NCI-H82 treated with DMSO at 0.1 percent for 48 hours (cell line): ENCODE results near the gene GNAQ.

Experiments
- DNase-seq: peaks from one replicate; lab custom pipeline; 2025; ENCODE audit not compliant: unreplicated experiment; lab: John Stamatoyannopoulos, UW

Gene GNAQ

DNA sequence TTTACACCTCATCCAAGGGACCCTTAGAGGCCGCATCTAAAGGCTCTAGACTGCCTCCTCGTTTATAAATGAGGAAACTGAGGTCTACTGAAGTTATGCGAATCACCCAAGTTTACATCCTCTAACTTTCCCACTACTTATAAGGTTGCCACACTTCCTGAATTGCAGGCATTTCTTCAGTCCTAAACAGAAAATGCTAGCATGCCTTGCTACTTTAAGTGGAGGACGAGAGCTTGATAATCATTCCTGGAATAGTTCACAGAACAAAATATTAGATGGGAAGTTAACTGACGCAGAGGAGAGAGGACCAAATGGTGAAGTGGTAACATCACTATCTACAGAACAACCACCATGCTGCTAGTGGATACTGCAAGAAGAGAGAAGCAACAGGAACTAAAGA is 85.8 kb downstream of the GNAQ start:
- no peak for DNase-seq

DNA sequence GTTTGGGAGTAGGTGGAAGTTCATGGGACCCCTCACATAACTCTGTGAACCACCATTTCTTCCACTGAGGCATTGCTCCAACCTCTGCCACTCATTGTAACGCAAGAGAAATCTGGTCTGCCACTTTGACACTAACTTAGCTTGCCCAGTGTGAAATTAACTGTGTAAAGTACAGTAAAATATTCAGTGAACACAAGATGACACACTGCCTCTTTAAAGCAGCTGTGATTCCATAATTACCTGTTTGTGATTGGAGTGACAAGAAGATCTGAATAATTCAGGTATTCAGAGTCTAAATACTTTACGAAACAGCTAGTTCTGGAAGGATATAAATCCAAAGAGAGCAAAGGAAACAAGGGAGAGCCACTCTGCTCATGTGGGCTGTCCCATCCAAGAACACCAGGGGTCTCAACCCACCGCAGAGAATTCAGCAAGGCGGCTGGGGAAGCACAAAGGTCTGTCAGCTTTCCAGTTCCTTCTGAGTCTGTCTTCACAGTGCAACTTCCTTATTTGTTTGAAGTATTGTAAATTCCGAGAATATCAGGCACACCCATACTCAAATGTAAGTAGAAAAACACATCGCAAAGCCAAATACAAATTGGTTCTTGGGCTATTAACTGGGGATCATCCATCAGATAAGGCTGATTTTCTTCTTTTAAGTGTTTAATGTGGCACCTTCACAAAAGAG is 86.9 kb downstream of the GNAQ start:
- no peak for DNase-seq

DNA sequence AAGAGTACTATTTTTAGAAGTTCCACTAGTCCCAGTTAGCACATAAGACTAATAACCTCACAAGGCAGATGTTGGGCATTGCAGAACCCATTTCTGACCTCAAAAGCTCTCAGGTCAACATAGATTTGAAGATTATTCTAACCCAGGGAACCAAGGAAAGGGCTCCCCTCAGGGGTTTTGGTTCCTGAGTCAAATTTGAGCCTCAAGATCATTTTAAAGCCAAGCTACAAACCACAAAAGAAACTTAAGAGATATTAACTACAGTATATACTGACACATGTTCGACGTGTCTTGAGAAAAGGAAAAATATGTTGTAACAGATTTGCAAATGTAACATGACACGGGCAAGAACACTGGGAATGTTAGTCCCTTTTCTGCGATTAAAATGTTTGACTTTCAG is 88.6 kb downstream of the GNAQ start:
- no peak for DNase-seq

DNA sequence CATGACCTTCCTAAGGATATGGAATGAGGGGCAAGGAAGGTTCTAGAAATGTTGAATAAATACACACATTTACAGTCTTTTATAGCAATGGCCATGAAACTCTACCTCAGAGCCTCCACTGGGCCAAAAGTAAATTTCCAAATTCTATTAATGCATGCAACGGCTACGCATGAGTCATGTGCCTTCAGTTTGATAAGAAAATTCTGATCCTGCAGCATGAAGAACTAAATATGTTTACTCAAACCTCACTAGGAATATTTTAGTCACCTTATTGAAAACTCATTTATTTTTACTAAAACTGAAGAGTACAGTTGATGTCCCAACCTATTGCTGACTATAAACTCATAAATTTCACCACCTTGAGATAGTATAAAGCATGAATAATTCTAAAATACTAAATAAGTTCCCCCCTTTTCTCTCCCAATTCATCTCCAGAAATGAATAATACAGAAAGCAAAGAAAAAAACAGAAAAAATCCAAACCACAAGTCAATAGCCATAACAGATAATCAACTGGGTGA is 92.4 kb downstream of the GNAQ start:
- no peak for DNase-seq

DNA sequence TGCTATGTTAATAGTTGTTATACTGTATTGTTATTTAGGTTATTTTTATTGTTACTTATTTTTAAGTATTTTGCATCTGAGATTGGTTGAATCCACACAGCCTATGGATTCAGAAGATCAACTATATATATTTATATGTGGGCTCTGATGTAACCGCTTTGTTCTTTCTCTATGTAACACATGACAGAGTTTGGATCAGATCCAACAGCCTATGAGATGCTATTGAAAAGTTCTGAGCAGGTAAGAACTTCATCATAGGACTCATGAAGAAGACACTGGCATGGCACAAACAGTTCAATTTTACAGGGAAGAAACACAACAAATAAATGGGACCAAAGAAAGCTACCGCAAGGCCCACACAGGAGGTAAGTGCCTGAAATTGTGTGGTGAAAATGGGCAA is 93.4 kb downstream of the GNAQ start:
- no peak for DNase-seq

DNA sequence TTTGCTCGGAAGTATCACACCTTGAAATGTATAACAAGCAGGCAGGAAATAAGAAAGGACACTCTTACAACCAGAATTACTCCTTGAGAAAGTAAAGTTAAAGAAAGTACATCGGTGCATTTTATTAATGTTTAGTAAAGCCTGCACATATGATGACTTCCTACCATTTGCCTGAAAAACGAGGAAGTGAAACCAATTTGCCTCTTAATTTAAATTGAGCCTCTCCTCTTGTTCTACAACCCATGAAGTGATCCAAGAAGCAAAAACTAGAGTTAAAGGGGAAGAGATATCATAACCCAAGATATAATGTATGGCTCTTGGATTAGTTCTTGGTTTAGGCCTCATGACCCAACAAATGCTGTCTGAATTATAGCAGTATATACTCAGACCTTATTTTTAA is 95.6 kb downstream of the GNAQ start:
- no peak for DNase-seq

DNA sequence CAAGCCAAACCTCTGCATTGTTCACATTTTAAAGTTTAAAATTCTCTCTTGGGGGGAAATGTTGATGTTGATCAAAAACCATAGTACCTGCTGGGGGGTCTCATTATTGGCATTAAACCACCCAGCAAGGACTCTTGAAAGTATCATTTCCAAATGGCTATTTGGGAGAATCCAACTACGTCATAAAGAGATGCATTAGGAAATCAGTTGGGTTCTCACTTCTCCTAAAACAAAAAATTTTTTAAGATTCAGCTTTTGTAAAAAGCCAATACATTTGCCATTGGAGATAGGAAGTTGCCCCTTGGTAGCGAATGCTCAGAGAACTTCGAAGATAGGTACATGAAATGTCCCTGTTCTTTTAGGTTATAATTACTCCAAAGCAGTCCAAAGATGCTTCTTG is 96.4 kb downstream of the GNAQ start:
- DNase-seq: no peak

DNA sequence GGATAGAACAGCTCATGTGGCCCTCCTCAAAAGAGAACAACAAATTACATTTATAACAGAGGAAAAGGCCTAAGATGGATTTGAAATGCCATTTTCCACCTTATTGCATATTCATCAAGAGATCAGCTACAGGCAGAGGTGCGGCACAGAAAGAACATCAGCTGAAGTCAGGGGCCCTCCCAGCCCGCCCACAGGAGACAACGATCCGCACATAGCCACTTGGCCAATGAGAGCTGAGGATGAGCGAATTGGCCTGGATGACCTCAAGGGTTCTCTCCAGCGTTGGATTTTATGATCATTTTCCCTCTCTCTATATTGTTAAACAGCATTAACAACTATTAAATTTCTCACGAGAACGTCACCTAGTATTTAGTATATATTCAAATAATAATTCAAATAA is 97.6 kb downstream of the GNAQ start:
- no peak for DNase-seq

DNA sequence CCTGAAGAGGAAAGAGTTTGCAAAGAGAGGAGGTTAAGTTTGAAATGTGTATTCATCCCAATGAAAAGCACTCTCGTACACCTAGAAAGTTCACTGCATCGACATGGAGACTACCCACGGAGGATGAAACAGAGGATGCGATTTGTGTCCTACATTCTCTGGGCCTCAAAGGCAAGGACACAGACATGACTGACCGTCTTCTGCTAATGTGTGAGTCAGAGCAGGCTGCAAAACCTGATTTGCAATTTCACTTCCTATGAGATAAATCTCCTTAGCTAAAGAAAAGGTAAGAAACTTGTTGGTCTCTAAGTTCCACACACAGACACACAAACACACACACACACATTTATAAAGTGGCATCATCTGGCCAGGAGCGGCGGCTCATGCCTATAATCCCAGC is 98.6 kb downstream of the GNAQ start:
- no peak for DNase-seq

DNA sequence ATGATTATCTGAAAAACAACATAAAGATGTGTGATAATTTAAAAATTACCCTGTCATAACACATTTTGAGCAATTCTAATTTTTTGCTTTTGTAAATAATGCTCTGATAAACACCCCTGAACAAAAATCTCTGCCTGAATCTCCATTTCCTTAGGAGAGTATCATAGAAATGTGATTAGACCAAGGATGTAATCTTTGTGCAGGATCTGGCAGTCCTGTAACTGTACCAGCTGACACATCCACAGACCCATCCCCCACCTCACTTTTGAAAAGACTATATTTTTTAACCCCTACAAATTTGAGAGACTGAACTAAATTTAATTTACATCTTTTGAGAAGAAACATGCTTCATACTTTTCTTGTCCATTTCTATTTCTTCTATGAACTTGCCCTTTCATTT is 101.7 kb downstream of the GNAQ start:
- no peak for DNase-seq

DNA sequence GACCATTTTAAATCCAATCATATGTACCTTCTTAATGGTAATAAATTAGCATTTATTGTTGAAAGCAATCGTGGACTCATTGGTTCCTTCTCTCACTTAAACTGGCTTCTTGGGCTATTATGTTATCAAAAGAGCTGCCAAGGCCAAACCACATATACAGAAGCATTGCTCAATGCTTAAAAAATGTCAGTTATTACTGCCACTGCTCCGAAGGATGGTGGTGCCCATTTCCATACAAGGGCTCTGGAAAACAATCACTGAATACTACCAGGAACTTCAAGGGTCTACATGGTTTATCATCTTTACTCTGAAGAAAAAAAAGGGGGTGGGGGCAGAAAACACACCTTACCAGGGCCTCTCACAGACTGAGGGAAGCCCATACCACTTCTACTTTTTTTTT is 104.3 kb downstream of the GNAQ start:
- no peak for DNase-seq

DNA sequence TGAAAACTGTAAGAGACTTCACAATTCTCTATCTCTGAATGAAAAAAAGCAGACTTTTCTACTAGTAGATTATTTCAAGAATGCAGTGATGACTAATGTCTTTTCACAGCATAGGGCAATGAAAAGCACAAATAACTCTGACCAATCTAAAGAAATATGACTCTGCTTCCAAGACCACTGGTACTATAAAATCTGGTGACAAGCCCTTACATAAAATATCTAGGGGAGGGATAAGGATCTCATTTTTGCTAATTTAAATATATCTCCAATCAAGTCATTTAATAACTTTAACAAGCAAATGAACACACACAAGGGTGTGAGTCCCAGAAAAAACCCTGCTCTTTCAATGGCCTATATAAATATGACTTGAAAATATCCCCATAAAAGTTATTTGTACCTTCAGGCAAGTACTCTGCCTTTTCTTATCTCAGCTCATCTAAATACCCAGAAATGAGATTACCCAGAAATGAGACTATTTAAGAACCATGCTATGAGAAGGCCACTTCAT is 105.2 kb downstream of the GNAQ start:
- no peak for DNase-seq

DNA sequence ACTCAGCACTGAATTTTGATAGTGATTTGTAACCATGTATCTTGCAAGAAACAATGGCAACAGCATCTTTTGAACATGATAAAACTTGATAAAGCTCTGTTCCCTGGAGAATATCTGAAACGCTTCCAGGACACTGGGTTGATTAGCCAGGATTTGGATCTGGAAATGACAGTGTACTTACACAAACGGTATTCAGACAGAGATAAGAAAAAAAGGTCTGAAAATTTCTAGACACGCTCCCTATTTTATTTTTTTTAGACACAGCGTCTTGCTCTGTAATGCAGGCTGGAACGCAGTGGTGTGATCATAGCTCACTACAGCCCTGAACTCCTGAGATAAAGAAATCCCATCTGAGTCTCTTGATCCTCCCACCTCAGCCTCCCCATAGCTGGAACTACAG is 109.0 kb downstream of the GNAQ start:
- no peak for DNase-seq

DNA sequence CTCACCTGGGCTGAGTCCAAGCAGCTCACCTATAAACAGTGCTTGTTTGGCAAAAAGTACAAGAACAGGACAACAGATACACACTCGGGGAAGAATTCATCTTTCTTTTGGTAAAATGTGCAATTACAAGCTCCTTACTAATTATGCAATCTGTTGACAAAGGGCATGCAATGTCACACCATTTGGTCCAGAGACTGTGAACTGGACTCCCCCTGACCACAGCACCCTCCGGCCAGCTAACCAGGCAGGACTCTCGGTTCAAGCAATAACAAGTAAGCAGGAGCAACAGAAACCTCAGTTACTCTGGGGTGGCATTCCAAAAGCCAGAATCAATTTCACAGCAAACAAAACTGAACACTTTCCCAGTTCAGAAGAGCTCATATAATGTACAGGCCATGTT is 113.8 kb downstream of the GNAQ start:
- no peak for DNase-seq

DNA sequence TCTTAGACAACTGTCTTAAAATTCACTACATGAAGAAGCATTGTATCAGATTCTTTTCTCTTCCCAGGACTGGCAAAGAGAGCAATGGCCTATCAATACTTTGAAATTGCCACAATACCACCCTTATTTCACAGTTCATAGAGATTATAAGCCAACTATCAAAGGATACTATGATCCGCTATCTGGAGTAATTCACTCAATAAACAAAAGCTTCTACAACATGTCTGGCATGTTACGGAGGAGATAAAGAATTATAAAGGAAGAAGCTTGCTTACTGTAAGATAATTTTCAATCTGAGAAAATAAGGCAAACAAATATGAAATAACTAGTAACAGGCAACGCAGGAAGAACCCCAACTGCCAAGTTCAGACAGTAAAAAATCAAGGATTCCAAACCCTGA is 114.8 kb downstream of the GNAQ start:
- DNase-seq: no peak

DNA sequence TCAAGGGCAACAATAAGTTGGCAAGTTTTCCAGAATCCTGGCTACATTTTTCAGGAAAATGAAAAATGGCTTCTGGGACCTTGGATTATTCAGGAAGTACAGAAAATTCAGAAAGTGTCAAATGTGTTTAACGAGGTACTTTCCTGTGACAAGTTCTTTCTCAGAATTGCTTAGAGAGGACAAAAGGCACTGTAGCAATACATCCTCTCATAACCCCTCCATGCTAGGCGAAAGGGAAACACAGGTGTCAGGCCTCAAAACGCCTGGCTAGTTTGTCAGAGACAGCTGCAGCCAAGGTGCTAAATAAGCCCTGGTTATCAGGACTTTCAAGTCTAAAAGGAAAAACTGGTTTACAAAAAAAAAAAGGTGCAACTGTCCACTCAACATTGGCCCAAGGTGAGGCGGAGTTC is 115.2 kb downstream of the GNAQ start:
- DNase-seq: no peak

DNA sequence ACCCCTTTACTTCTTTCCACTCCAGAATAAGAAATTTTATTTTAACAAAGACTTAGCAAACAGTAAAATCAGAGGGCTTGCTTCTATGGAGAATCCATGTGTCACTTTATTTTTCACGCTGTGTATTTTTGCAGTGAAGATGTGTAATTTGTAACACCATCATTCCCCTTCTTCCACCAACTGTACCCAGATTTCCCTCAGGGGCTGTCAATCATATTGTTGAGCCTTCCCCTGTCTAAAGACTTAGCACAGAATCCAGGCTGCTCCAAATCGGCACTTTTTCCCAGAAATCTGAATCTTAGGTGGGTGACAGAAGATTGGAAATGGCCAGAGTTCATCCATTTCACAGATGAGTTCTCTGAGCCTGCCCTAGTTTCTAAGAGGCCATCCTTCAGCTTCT is 115.9 kb downstream of the GNAQ start:
- peak; percentile 54 for DNase-seq

DNA sequence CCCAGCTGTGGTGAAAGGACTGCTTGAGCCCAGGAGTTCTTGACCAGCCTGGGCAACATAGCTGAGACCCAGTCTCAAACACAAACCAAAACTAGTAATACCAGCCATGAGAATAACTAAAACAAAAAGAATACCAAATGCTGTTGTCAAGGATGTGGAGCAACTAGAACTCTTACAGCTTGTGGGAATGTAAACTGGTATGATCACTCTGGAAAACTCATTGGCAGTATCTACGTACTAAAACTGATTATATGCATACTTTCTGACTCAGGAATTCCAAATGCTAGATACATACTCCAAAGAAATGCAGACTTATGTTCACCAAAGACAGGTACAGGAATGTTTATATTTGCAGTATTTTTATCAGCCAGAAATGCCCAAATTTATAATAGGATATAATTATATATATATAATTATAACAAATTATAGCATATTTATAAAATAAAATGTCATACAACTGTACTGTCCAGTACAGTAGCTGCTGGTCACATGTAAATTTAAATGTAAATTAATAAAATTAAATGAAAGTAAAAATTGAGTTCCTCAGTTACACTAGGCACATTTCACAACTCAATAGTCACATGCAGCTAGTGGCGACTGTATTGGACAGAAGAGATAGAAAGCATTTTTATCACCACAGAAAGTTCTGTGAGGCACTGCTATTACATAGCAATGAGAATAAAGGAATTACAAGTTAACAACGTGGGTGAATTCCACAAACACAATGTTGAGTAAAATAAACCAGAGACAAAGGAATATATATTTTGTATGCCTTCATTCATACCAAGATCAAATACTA is 118.5 kb downstream of the GNAQ start:
- no peak for DNase-seq

DNA sequence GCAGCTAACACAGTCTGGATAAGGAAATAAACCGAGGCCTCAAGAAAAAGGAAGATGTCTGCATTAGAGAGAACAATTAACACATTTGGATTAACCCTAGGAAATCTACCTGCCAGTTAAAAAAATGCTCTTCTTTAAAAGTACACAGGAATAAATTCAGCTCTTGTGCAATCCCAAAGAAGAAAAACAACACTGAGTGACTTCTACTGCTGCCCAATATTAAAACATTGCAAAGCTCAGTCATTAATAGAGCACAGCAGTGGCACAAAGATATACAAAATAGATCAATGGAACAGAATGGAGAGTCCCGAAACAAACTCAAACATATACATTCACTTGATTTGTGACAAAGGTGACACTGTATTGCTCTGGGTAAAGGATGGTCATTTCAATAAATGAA is 119.7 kb downstream of the GNAQ start:
- DNase-seq: no peak

DNA sequence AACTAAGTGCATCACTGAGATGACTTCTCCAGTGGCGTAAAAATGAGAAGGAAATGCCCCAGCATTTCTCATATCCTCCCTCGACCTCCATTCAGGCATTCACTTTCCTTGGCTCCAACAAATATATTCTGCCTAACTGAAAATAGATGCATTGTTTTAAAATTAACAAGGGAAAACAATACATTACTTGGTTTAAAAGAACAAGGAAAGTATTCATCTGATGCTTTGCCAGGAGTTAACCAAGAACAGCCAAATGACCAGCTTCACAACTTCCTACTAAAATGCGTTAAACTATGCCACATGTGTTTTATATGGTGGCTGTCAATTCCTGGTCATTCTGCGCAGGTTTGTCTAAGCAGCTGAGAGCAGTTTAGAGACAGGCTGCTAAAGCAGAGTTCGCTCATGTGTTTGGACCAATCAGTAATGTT is 121.4 kb downstream of the GNAQ start:
- no peak for DNase-seq

DNA sequence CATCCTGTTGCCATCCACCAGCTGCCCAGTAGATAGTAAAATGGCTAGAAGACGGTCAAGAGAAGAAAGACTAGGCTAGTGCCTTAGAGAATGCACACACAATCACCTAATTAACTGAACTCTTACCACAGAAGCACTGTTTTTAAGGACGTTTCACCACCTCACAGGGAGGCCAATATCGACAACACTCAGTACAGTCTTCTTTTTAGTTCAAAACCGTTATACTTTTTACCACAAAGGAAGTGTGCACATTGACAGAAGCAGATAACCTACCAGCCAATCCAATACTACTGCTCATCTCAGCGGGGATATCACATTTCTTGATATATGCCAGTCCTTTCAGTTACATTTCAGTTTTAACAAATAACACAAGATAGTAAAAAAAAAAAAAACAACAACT is 122.3 kb downstream of the GNAQ start:
- DNase-seq: no peak

DNA sequence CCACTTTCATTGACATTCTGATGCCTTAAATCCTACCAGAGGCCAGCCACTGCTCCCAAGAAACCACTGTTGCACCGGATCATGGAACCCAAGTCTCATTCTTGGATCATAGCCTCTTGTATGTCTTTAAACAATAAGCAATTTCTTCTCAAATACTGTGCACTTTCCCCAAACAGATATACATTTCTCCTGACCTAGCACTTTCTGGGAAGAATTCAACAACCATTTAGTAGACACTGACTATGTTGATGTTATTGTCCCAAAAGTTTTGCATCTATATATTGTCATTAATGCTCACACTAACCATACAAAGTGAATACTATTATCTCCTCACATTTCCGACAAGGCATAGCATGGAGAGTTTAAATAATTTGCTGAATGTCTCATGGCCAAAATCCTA is 123.3 kb downstream of the GNAQ start:
- DNase-seq: no peak
